Naive thymus-derived CD8-positive, alpha-beta T cell (primary cell): Measurements from ENCODE around the gene TMEM244. TPM values are rescaled to one million over a fixed set of nuclear protein-coding genes. Genes with fewer than 3 reads are reported as not detected.
A peak's percentile ranks its signal among the peaks of the same experiment; 100 is the strongest.
"Not testable (repeated sequence)": the region's sequence is repeated elsewhere in the genome, so short reads cannot be mapped to it uniquely, and the experiment has no call there.

Source experiments
- ATAC-seq, 2 donors: fragments of 150-1000 bp; cut with Tn5 transposase in 1 of 2; sonication (Bioruptor Pico), chemical (Tn5 transposase) in 1 of 2; 1 replicate in 1 of 2; 2 replicates in 1 of 2; pipeline ENCODE4 v1.10.0; 2021; ENCODE audit warnings: mild to moderate bottlenecking in 2 of 2, moderate library complexity in 2 of 2
- POLR2A ChIA-PET: fragments of 350-600 bp; sonication (Branson Sonifier 250); formaldehyde crosslinking; loops from one replicate; lab custom pipeline; 2021; ENCODE audit warnings: antibody characterized with exemption; lab: Charles Lee
- DNase-seq, 10 donors: peaks; one replicate each; pipeline versions ENCODE4 v3.0.0 to v3.0.0-alpha.2; 2020 to 2022
- H3K27ac Mint-ChIP-seq, 10 donors: one replicate each; pipeline ENCODE4 v1.8.0; 2020 to 2022; ENCODE audit warnings: mild to moderate bottlenecking in 10 of 10, mixed read lengths in 10 of 10, moderate library complexity in 4 of 10, inconsistent platforms in 1 of 10
- H3K27me3 Mint-ChIP-seq, 5 donors: one replicate each; pipeline ENCODE4 v1.8.0; 2021 to 2022; ENCODE audit warnings: mixed read lengths in 5 of 5
- H3K36me3 Mint-ChIP-seq, 3 donors: one replicate each; pipeline ENCODE4 v1.8.0; 2020 to 2022; ENCODE audit warnings: mixed read lengths in 3 of 3, mild to moderate bottlenecking in 2 of 3, inconsistent platforms in 1 of 3
- H3K4me1 Mint-ChIP-seq, 4 donors: one replicate each; pipeline ENCODE4 v1.8.0; 2021 to 2022; ENCODE audit warnings: mixed read lengths in 4 of 4
- H3K4me3 Mint-ChIP-seq, 10 donors: one replicate each; pipeline ENCODE4 v1.8.0; 2020 to 2022; ENCODE audit warnings: mild to moderate bottlenecking in 10 of 10, mixed read lengths in 10 of 10, moderate library complexity in 6 of 10, inconsistent platforms in 1 of 10
- H3K9me3 Mint-ChIP-seq, 9 donors: one replicate each; pipeline ENCODE4 v1.8.0; 2020 to 2022; ENCODE audit warnings: mixed read lengths in 9 of 9, mild to moderate bottlenecking in 3 of 9, inconsistent platforms in 1 of 9, moderate library complexity in 1 of 9
- polyA plus RNA-seq, 3 donors: library from polyadenylated mRNA; unstranded; fragments of 300-500 nt; fragmentation: Illumina TruSeq; gene quantifications; one replicate each; pipeline ENCODE4 v1.2.3, GENCODE V29; 2021
- total RNA-seq, 8 experiments: library from RNA in 2 of 8; stranded (reverse) in 2 of 8; gene quantifications; one replicate each; pipeline ENCODE4 v1.2.3 and lab custom pipeline; 2021 to 2026

TMEM244 gene
- total and polyA plus RNA-seq, 5 experiments from 2014 or later, result 1.7 TPM; not detected in 4

- H3K27ac Mint-ChIP-seq, POLR2A ChIA-PET, H3K4me3 Mint-ChIP-seq, H3K36me3 Mint-ChIP-seq, ATAC-seq, H3K27me3 Mint-ChIP-seq, DNase-seq, H3K4me1 Mint-ChIP-seq: not testable (repeated sequence)
- H3K9me3 Mint-ChIP-seq, result peaks cover 0 to 23% (median 3%) of the 10 kb centered on the region in 9 donors
Measured at GRCh38 chr6:129839562-129839961, 21.6 kb downstream of the TMEM244 start.

GRCh38 chr6:129835691-129836090 is 25.4 kb downstream of the TMEM244 start:
- DNase-seq, result no peak
- no peaks in the 10 kb centered on the region for H3K4me1 Mint-ChIP-seq
- H3K27ac Mint-ChIP-seq, result no peak overlapping the region
- H3K9me3 Mint-ChIP-seq, result peaks cover 0 to 23% (median 3%) of the 10 kb centered on the region in 9 donors
- POLR2A ChIA-PET, result no interaction called here
- no peak for ATAC-seq
- H3K27me3 Mint-ChIP-seq, result peaks cover 0 to 6% (median 3%) of the 10 kb centered on the region in 5 donors
- H3K4me3 Mint-ChIP-seq, result no peak overlapping the region
- peaks cover 0 to 8% (median 5%) of the 10 kb centered on the region in 3 donors for H3K36me3 Mint-ChIP-seq

GRCh38 chr6:129832299-129832698 is 28.8 kb downstream of the TMEM244 start:
- no peak for ATAC-seq
- POLR2A ChIA-PET, result no interaction called here
- peaks cover 0 to 14% (median 0%) of the 10 kb centered on the region in 9 donors for H3K9me3 Mint-ChIP-seq
- H3K4me1 Mint-ChIP-seq, result no peaks in the 10 kb centered on the region
- no peak overlapping the region for H3K27ac Mint-ChIP-seq
- DNase-seq, result no peak
- H3K36me3 Mint-ChIP-seq, result peaks cover 0 to 5% (median 5%) of the 10 kb centered on the region in 3 donors
- no peak overlapping the region for H3K4me3 Mint-ChIP-seq
- H3K27me3 Mint-ChIP-seq, result peaks cover 0 to 2% (median 0%) of the 10 kb centered on the region in 5 donors

- no peak overlapping the region for H3K27ac Mint-ChIP-seq
- ATAC-seq, result no peak
- no peaks in the 10 kb centered on the region for H3K36me3 Mint-ChIP-seq
- H3K4me1 Mint-ChIP-seq, result no peaks in the 10 kb centered on the region
- POLR2A ChIA-PET, result no interaction called here
- no peak for DNase-seq
- no peaks in the 10 kb centered on the region for H3K9me3 Mint-ChIP-seq
- H3K4me3 Mint-ChIP-seq, result no peak overlapping the region
- peaks cover 0 to 7% (median 0%) of the 10 kb centered on the region in 5 donors for H3K27me3 Mint-ChIP-seq
Measured at GRCh38 chr6:129828229-129828628, 32.9 kb downstream of the TMEM244 start.

GRCh38 chr6:129818251-129818650 is 42.9 kb downstream of the TMEM244 start:
- Mint-ChIP-seq H3K9me3 (no peaks in the 10 kb centered on the region), H3K4me1 (peaks cover 0 to 2% (median 0%) of the 10 kb centered on the region in 4 donors), H3K27me3 (peaks cover 2 to 21% (median 14%) of the 10 kb centered on the region in 5 donors), H3K27ac (no peak overlapping the region), H3K4me3 (no peak overlapping the region), H3K36me3 (no peaks in the 10 kb centered on the region)
- POLR2A ChIA-PET, result no interaction called here
- DNase-seq (no peak), ATAC-seq (no peak)

GRCh38 chr6:129817821-129818220 is 43.3 kb downstream of the TMEM244 start:
- DNase-seq (no peak), ATAC-seq (no peak)
- Mint-ChIP-seq H3K27me3 (peaks cover 2 to 21% (median 14%) of the 10 kb centered on the region in 5 donors), H3K4me3 (no peak overlapping the region), H3K4me1 (peaks cover 0 to 2% (median 0%) of the 10 kb centered on the region in 4 donors), H3K9me3 (no peaks in the 10 kb centered on the region), H3K36me3 (no peaks in the 10 kb centered on the region), H3K27ac (no peak overlapping the region)
- POLR2A ChIA-PET, result no interaction called here

GRCh38 chr6:129817332-129817731 is 43.8 kb downstream of the TMEM244 start:
- DNase-seq (no peak), ATAC-seq (no peak)
- Mint-ChIP-seq H3K27ac (no peak overlapping the region), H3K27me3 (peaks cover 2 to 21% (median 14%) of the 10 kb centered on the region in 5 donors), H3K36me3 (no peaks in the 10 kb centered on the region), H3K4me3 (no peak overlapping the region), H3K9me3 (no peaks in the 10 kb centered on the region), H3K4me1 (peaks cover 0 to 2% (median 0%) of the 10 kb centered on the region in 4 donors)
- POLR2A ChIA-PET, result no interaction called here

GRCh38 chr6:129812145-129812777 is 48.9 kb downstream of the TMEM244 start:
- H3K36me3 Mint-ChIP-seq, result peaks cover 0 to 3% (median 0%) of the 10 kb centered on the region in 3 donors
- DNase-seq (no peak), ATAC-seq (no peak)
- H3K4me1 Mint-ChIP-seq, result no peaks in the 10 kb centered on the region
- no peak overlapping the region for H3K4me3 Mint-ChIP-seq
- POLR2A ChIA-PET, result no interaction called here
- H3K9me3 Mint-ChIP-seq, result peaks cover 0 to 8% (median 0%) of the 10 kb centered on the region in 9 donors
- peaks cover under 1 to 10% (median 9%) of the 10 kb centered on the region in 5 donors for H3K27me3 Mint-ChIP-seq
- H3K27ac Mint-ChIP-seq, result no peak overlapping the region

- DNase-seq, ATAC-seq, POLR2A ChIA-PET, H3K4me1 Mint-ChIP-seq, H3K4me3 Mint-ChIP-seq, H3K36me3 Mint-ChIP-seq, H3K27me3 Mint-ChIP-seq: not testable (repeated sequence)
- H3K27ac Mint-ChIP-seq, result peak overlapping the region in 1 of 10 donors; percentile 61
- peaks cover 0 to 25% (median 9%) of the 10 kb centered on the region in 9 donors for H3K9me3 Mint-ChIP-seq
Measured at GRCh38 chr6:129807141-129807540, 54.0 kb downstream of the TMEM244 start.

- H3K36me3 Mint-ChIP-seq, H3K27ac Mint-ChIP-seq, H3K4me1 Mint-ChIP-seq, POLR2A ChIA-PET, H3K4me3 Mint-ChIP-seq, DNase-seq, ATAC-seq, H3K27me3 Mint-ChIP-seq: not testable (repeated sequence)
- peaks cover 0 to 21% (median 5%) of the 10 kb centered on the region in 9 donors for H3K9me3 Mint-ChIP-seq
Measured at GRCh38 chr6:129802920-129803319, 58.2 kb downstream of the TMEM244 start.

- peaks cover 0 to 9% (median 3%) of the 10 kb centered on the region in 5 donors for H3K27me3 Mint-ChIP-seq
- POLR2A ChIA-PET, result no interaction called here
- H3K4me1 Mint-ChIP-seq, result no peaks in the 10 kb centered on the region
- ATAC-seq (no peak), DNase-seq (no peak)
- peaks cover 0 to 17% (median 5%) of the 10 kb centered on the region in 9 donors for H3K9me3 Mint-ChIP-seq
- H3K4me3 Mint-ChIP-seq, result no peak overlapping the region
- no peaks in the 10 kb centered on the region for H3K36me3 Mint-ChIP-seq
- no peak overlapping the region for H3K27ac Mint-ChIP-seq
Measured at GRCh38 chr6:129801909-129802308, 59.2 kb downstream of the TMEM244 start.

- no peak for ATAC-seq
- DNase-seq, result no peak
- Mint-ChIP-seq H3K4me1 (peaks cover 4 to 7% (median 5%) of the 10 kb centered on the region in 4 donors), H3K36me3 (no peaks in the 10 kb centered on the region), H3K4me3 (no peak overlapping the region), H3K27ac (no peak overlapping the region), H3K27me3 (peaks cover 0 to 20% (median 10%) of the 10 kb centered on the region in 5 donors), H3K9me3 (no peaks in the 10 kb centered on the region)
- POLR2A ChIA-PET, result no interaction called here
Measured at GRCh38 chr6:129795261-129795660, 65.9 kb downstream of the TMEM244 start.

GRCh38 chr6:129793447-129793846 is 67.7 kb downstream of the TMEM244 start:
- H3K9me3 Mint-ChIP-seq, result no peaks in the 10 kb centered on the region
- no peak overlapping the region for H3K4me3 Mint-ChIP-seq
- POLR2A ChIA-PET, result no interaction called here
- H3K36me3 Mint-ChIP-seq, result no peaks in the 10 kb centered on the region
- peaks cover 4 to 7% (median 5%) of the 10 kb centered on the region in 4 donors for H3K4me1 Mint-ChIP-seq
- DNase-seq, result no peak
- ATAC-seq, result peak in 1 of 2 donors; percentile 27
- no peak overlapping the region for H3K27ac Mint-ChIP-seq
- H3K27me3 Mint-ChIP-seq, result peaks cover 0 to 20% (median 10%) of the 10 kb centered on the region in 5 donors
